Ishikawa (cell line): Measurements from ENCODE around the gene PNLIPRP2.

Source experiments
- CEBPB ChIP-seq: IDR thresholded peaks from 2 replicates; pipeline ENCODE4 v1.6.1; 2012
- CREB1 ChIP-seq: IDR thresholded peaks from 2 replicates; pipeline ENCODE4 v1.6.1; 2012; ENCODE audit warnings: low read depth
- EGR1 ChIP-seq: IDR thresholded peaks from 2 replicates; pipeline ENCODE4 v1.6.1; 2012
- EP300 ChIP-seq: IDR thresholded peaks from 2 replicates; pipeline ENCODE4 v1.6.1; 2012; ENCODE audit warnings: borderline replicate concordance
- FOXM1 ChIP-seq: IDR thresholded peaks from 2 replicates; pipeline ENCODE4 v1.6.1; 2012; ENCODE audit warnings: low read depth, borderline replicate concordance
- MAX ChIP-seq: IDR thresholded peaks from 2 replicates; pipeline ENCODE4 v1.6.1; 2012
- NFIC ChIP-seq: IDR thresholded peaks from 2 replicates; pipeline ENCODE4 v1.6.1; 2012
- RAD21 ChIP-seq: IDR thresholded peaks from 2 replicates; pipeline ENCODE4 v1.6.1; 2012; ENCODE audit warnings: low read depth
- REST ChIP-seq: IDR thresholded peaks from 2 replicates; pipeline ENCODE4 v1.6.1; 2012; ENCODE audit warnings: low read depth, mild to moderate bottlenecking
- TAF1 ChIP-seq: IDR thresholded peaks from 2 replicates; pipeline ENCODE4 v1.6.1; 2012; ENCODE audit warnings: low read depth, mild to moderate bottlenecking
- TCF12 ChIP-seq: IDR thresholded peaks from 2 replicates; pipeline ENCODE4 v1.6.1; 2012; ENCODE audit warnings: low read depth
- TEAD4 ChIP-seq: IDR thresholded peaks from 2 replicates; pipeline ENCODE4 v1.6.1; 2012
- USF1 ChIP-seq: IDR thresholded peaks from 2 replicates; pipeline ENCODE4 v1.6.1; 2012
- YY1 ChIP-seq: IDR thresholded peaks from 2 replicates; pipeline ENCODE4 v1.6.1; 2012; ENCODE audit warnings: low read depth
- ZBTB7A ChIP-seq: IDR thresholded peaks from 2 replicates; pipeline ENCODE4 v1.6.1; 2012; ENCODE audit warnings: low read depth

The PNLIPRP2 gene

GRCh38 chr10:116684781-116685180 lies 64.0 kb downstream of the PNLIPRP2 start:
- TF ChIP-seq TCF12 (no peak), MAX (no peak), USF1 (no peak), EGR1 (no peak), NFIC (no peak), TAF1 (no peak), ZBTB7A (no peak), REST (no peak), TEAD4 (no peak), CEBPB (no peak), RAD21 (no peak), YY1 (no peak), CREB1 (no peak), EP300 (no peak), FOXM1 (no peak)

GRCh38 chr10:116685807-116686206 lies 65.1 kb downstream of the PNLIPRP2 start:
- no peak for TF ChIP-seq FOXM1
- no peak for TF ChIP-seq TAF1

GRCh38 chr10:116686632-116687031 lies 65.9 kb downstream of the PNLIPRP2 start:
- TF ChIP-seq YY1 (no peak), CEBPB (no peak), EGR1 (no peak), TCF12 (no peak), MAX (no peak), NFIC (no peak), ZBTB7A (no peak), RAD21 (no peak), CREB1 (no peak), TEAD4 (no peak), REST (no peak), EP300 (no peak), TAF1 (no peak), FOXM1 (no peak), USF1 (no peak)

GRCh38 chr10:116687633-116688032 lies 66.9 kb downstream of the PNLIPRP2 start:
- no peak for TF ChIP-seq CEBPB

GRCh38 chr10:116688241-116688711 lies 67.5 kb downstream of the PNLIPRP2 start:
- TF ChIP-seq CEBPB (no peak), CREB1 (no peak), YY1 (no peak), ZBTB7A (no peak), TCF12 (no peak), RAD21 (no peak), TAF1 (no peak), TEAD4 (no peak), REST (no peak)
